Measurements from ENCODE around the gene CES2.

- no peak for TF ChIP-seq CTCF (conservative IDR thresholded peaks at IDR 0.05; ENCODE audit: low read length)
- TF ChIP-seq EZH2phosphoT487 (IDR thresholded peaks at IDR 0.05; ENCODE audit: borderline replicate concordance): no peak
Observed at GRCh38 chr16:66979011-66979717, 43.8 kb downstream of the CES2 start.
